ENCODE results near the gene SLC27A4. TPM values are rescaled to one million over a fixed set of nuclear protein-coding genes. Genes with fewer than 3 reads are reported as not detected.

Gene SLC27A4
- total RNA-seq, 2 experiments from 2014 or later = 14.2 to 16.0 TPM

GRCh38 chr9:128325629-128326028 lies 14.7 kb upstream of the SLC27A4 start:
- CTCF ChIA-PET (ENCODE audit: unreplicated experiment) = no interaction called here
- Histone ChIP-seq H3K4me1 (ENCODE audit: insufficient read depth, low read length, poor library complexity, severe bottlenecking) (peaks cover 22% of the 10 kb centered on the region), H4K20me1 (ENCODE audit: insufficient read depth, low read length) (peaks cover 4% of the 10 kb centered on the region; the same call in 1 of the 2 replicates), H3K4me3 (ENCODE audit: low read depth, low read length, poor library complexity, severe bottlenecking) (no peak overlapping the region), H3K27ac (ENCODE audit: low read depth, low read length, poor library complexity, severe bottlenecking) (no peak overlapping the region), H3K9me2 (ENCODE audit: insufficient read depth, low read length) (no peaks in the 10 kb centered on the region), H3K4me2 (ENCODE audit: low read length) (no peak overlapping the region), H3K36me3 (ENCODE audit: insufficient read depth, low read length) (peaks cover 40% of the 10 kb centered on the region), H3K9me3 (ENCODE audit: low read length) (no peaks in the 10 kb centered on the region), H2AFZ (ENCODE audit: low read length) (no peak overlapping the region), H3K79me2 (ENCODE audit: insufficient read depth, low read depth, low read length) (peaks cover 39% of the 10 kb centered on the region)
- TF ChIP-seq, protein P1, sequence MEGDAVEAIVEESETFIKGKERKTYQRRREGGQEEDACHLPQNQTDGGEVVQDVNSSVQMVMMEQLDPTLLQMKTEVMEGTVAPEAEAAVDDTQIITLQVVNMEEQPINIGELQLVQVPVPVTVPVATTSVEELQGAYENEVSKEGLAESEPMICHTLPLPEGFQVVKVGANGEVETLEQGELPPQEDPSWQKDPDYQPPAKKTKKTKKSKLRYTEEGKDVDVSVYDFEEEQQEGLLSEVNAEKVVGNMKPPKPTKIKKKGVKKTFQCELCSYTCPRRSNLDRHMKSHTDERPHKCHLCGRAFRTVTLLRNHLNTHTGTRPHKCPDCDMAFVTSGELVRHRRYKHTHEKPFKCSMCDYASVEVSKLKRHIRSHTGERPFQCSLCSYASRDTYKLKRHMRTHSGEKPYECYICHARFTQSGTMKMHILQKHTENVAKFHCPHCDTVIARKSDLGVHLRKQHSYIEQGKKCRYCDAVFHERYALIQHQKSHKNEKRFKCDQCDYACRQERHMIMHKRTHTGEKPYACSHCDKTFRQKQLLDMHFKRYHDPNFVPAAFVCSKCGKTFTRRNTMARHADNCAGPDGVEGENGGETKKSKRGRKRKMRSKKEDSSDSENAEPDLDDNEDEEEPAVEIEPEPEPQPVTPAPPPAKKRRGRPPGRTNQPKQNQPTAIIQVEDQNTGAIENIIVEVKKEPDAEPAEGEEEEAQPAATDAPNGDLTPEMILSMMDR (conservative IDR thresholded peaks at IDR 0.05; ENCODE audit: low read length) = no peak
- TF ChIP-seq EZH2phosphoT487 (IDR thresholded peaks at IDR 0.05; ENCODE audit: borderline replicate concordance, low read depth, low read length) = no peak
- no TSS peak for BruUV-seq (replicated peaks)
- intact Hi-C loops (cut with micrococcal nuclease; ENCODE audit: unreplicated experiment) = no loop called here
- POLR2A ChIA-PET = no interaction called here
- DNase-seq (ENCODE audit: low spot score) = no peak

GRCh38 chr9:128333451-128333869 lies 6.9 kb upstream of the SLC27A4 start:
- Histone ChIP-seq H3K9me3 (ENCODE audit: low read length) (no peaks in the 10 kb centered on the region), H3K9me2 (ENCODE audit: insufficient read depth, low read length) (no peaks in the 10 kb centered on the region), H3K36me3 (ENCODE audit: insufficient read depth, low read length) (peaks cover 14% of the 10 kb centered on the region), H3K4me2 (ENCODE audit: low read length) (no peak overlapping the region), H3K27ac (ENCODE audit: low read depth, low read length, poor library complexity, severe bottlenecking) (no peak overlapping the region), H2AFZ (ENCODE audit: low read length) (no peak overlapping the region), H3K79me2 (ENCODE audit: insufficient read depth, low read depth, low read length) (no peaks in the 10 kb centered on the region), H4K20me1 (ENCODE audit: insufficient read depth, low read length) (no peaks in the 10 kb centered on the region), H3K4me1 (ENCODE audit: insufficient read depth, low read length, poor library complexity, severe bottlenecking) (no peaks in the 10 kb centered on the region), H3K4me3 (ENCODE audit: low read depth, low read length, poor library complexity, severe bottlenecking) (no peak overlapping the region)
- no peak for DNase-seq (ENCODE audit: low spot score)
- intact Hi-C loops (cut with micrococcal nuclease; ENCODE audit: unreplicated experiment) = no loop called here
- no peak for TF ChIP-seq EZH2phosphoT487 (IDR thresholded peaks at IDR 0.05; ENCODE audit: borderline replicate concordance, low read depth, low read length)
- TF ChIP-seq, protein P1 (conservative IDR thresholded peaks at IDR 0.05; ENCODE audit: low read length) = no peak
- ChIA-PET POLR2A (no interaction called here), CTCF (ENCODE audit: unreplicated experiment) (no interaction called here)
- no TSS peak for BruUV-seq (replicated peaks)

DNA sequence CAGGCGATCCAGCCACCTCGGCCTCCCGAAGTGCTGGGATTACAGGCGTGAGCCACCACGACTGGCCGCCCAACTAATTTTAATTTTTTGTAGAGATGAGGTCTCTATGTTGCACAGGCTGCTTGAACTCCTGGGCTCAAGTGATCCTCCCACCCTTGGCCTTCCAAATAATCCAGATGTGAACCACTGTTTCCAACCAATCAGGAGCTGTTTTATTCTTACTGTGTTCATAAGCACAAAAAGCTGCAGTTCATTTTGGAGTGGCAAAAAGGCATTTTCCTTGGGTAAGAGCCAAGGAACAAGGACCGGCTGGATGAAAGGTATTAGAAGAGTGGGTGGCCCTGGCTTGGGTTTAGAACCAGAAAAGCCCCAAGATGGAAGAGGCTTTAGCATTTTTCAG lies 5.2 kb upstream of the SLC27A4 start:
- Histone ChIP-seq H3K4me1 (ENCODE audit: insufficient read depth, low read length, poor library complexity, severe bottlenecking) (peaks cover 5% of the 10 kb centered on the region), H3K79me2 (ENCODE audit: insufficient read depth, low read depth, low read length) (no peaks in the 10 kb centered on the region), H3K9me2 (ENCODE audit: insufficient read depth, low read length) (no peaks in the 10 kb centered on the region), H3K4me3 (ENCODE audit: low read depth, low read length, poor library complexity, severe bottlenecking) (no peak overlapping the region), H4K20me1 (ENCODE audit: insufficient read depth, low read length) (no peaks in the 10 kb centered on the region), H3K36me3 (ENCODE audit: insufficient read depth, low read length) (peaks cover 11% of the 10 kb centered on the region), H2AFZ (ENCODE audit: low read length) (no peak overlapping the region), H3K9me3 (ENCODE audit: low read length) (no peaks in the 10 kb centered on the region), H3K4me2 (ENCODE audit: low read length) (no peak overlapping the region), H3K27ac (ENCODE audit: low read depth, low read length, poor library complexity, severe bottlenecking) (no peak overlapping the region)
- intact Hi-C loops (cut with micrococcal nuclease; ENCODE audit: unreplicated experiment) = no loop called here
- no TSS peak for BruUV-seq (replicated peaks)
- TF ChIP-seq, protein P1 (conservative IDR thresholded peaks at IDR 0.05; ENCODE audit: low read length) = no peak
- no peak for TF ChIP-seq EZH2phosphoT487 (IDR thresholded peaks at IDR 0.05; ENCODE audit: borderline replicate concordance, low read depth, low read length)
- DNase-seq (ENCODE audit: low spot score) = no peak
- CTCF ChIA-PET (ENCODE audit: unreplicated experiment) = interaction anchor here (1.0 kb wide), 1 partner anchor 85 kb away, joined by 3 read pairs; the partner anchor contains the start of gene CERCAM
- POLR2A ChIA-PET = interaction anchor here (0.5 to 0.7 kb wide), 2 partner anchors 12 to 350 kb away, joined by 3 read pairs; no protein-coding TSS in a partner anchor
